ENCODE measurements around the gene HYI.

HYI gene

GRCh38 chr1:43466403-43466802 is 12.7 kb upstream of the HYI start:
- Histone ChIP-seq H3K4me2 (ENCODE audit: low read depth, low read length, poor library complexity, severe bottlenecking) (no peak overlapping the region), H2AFZ (ENCODE audit: low read depth, low read length, severe bottlenecking) (no peak overlapping the region), H3K79me2 (ENCODE audit: insufficient read depth, low read length) (no peaks in the 10 kb centered on the region), H3K4me3 (ENCODE audit: insufficient read depth, low read length, poor library complexity, severe bottlenecking) (no peak overlapping the region), H4K20me1 (ENCODE audit: low read depth, low read length) (no peaks in the 10 kb centered on the region), H3F3A (ENCODE audit: insufficient read depth) (no peaks in the 10 kb centered on the region), H3K27me3 (ENCODE audit: low read length) (no peaks in the 10 kb centered on the region), H3K9ac (ENCODE audit: low read length) (no peak overlapping the region), H3K9me2 (replicated peaks; ENCODE audit: insufficient read depth, low read length) (no peaks in the 10 kb centered on the region), H3K9me3 (ENCODE audit: insufficient read depth, low read length) (no peaks in the 10 kb centered on the region), H3K27ac (ENCODE audit: low read depth, low read length) (no peak overlapping the region), H3K36me3 (ENCODE audit: low read length) (no peaks in the 10 kb centered on the region)
- no peak for TF ChIP-seq EZH2phosphoT487 (conservative IDR thresholded peaks at IDR 0.05; ENCODE audit: low read length)
- TF ChIP-seq, protein P1, sequence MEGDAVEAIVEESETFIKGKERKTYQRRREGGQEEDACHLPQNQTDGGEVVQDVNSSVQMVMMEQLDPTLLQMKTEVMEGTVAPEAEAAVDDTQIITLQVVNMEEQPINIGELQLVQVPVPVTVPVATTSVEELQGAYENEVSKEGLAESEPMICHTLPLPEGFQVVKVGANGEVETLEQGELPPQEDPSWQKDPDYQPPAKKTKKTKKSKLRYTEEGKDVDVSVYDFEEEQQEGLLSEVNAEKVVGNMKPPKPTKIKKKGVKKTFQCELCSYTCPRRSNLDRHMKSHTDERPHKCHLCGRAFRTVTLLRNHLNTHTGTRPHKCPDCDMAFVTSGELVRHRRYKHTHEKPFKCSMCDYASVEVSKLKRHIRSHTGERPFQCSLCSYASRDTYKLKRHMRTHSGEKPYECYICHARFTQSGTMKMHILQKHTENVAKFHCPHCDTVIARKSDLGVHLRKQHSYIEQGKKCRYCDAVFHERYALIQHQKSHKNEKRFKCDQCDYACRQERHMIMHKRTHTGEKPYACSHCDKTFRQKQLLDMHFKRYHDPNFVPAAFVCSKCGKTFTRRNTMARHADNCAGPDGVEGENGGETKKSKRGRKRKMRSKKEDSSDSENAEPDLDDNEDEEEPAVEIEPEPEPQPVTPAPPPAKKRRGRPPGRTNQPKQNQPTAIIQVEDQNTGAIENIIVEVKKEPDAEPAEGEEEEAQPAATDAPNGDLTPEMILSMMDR (IDR thresholded peaks at IDR 0.05; ENCODE audit: insufficient read depth, low read length, poor library complexity, severe bottlenecking) = no peak

GRCh38 chr1:43465505-43466067 is 11.9 kb upstream of the HYI start:
- no peak overlapping the region for H3K27ac ChIP-seq (ENCODE audit: low read depth, low read length)
- no peaks in the 10 kb centered on the region for H3K9me3 ChIP-seq (ENCODE audit: insufficient read depth, low read length)

GRCh38 chr1:43464681-43465504 is 11.2 kb upstream of the HYI start:
- Histone ChIP-seq H3K79me2 (ENCODE audit: insufficient read depth, low read length) (no peaks in the 10 kb centered on the region), H3K4me3 (ENCODE audit: insufficient read depth, low read length, poor library complexity, severe bottlenecking) (no peak overlapping the region), H3K4me2 (ENCODE audit: low read depth, low read length, poor library complexity, severe bottlenecking) (no peak overlapping the region), H3F3A (ENCODE audit: insufficient read depth) (no peaks in the 10 kb centered on the region), H3K9me2 (replicated peaks; ENCODE audit: insufficient read depth, low read length) (no peaks in the 10 kb centered on the region), H3K9ac (ENCODE audit: low read length) (no peak overlapping the region), H3K27me3 (ENCODE audit: low read length) (no peaks in the 10 kb centered on the region), H3K36me3 (ENCODE audit: low read length) (no peaks in the 10 kb centered on the region), H3K27ac (ENCODE audit: low read depth, low read length) (no peak overlapping the region), H2AFZ (ENCODE audit: low read depth, low read length, severe bottlenecking) (no peak overlapping the region), H4K20me1 (ENCODE audit: low read depth, low read length) (no peaks in the 10 kb centered on the region), H3K9me3 (ENCODE audit: insufficient read depth, low read length) (no peaks in the 10 kb centered on the region)
- no peak for TF ChIP-seq EZH2phosphoT487 (conservative IDR thresholded peaks at IDR 0.05; ENCODE audit: low read length)
- TF ChIP-seq, protein P1 (IDR thresholded peaks at IDR 0.05; ENCODE audit: insufficient read depth, low read length, poor library complexity, severe bottlenecking) = no peak

More at GRCh38 chr1:43465505-43466067, 11.9 kb upstream of the HYI start:
- no peak overlapping the region for H2AFZ ChIP-seq (ENCODE audit: low read depth, low read length, severe bottlenecking)
- no peak overlapping the region for H3K4me2 ChIP-seq (ENCODE audit: low read depth, low read length, poor library complexity, severe bottlenecking)
- H3K27me3 ChIP-seq (ENCODE audit: low read length) = no peaks in the 10 kb centered on the region
- H3K36me3 ChIP-seq (ENCODE audit: low read length) = no peaks in the 10 kb centered on the region
- TF ChIP-seq EZH2phosphoT487 (conservative IDR thresholded peaks at IDR 0.05; ENCODE audit: low read length) = no peak
- TF ChIP-seq, protein P1 (IDR thresholded peaks at IDR 0.05; ENCODE audit: insufficient read depth, low read length, poor library complexity, severe bottlenecking) = no peak
- no peaks in the 10 kb centered on the region for H3K79me2 ChIP-seq (ENCODE audit: insufficient read depth, low read length)
- no peaks in the 10 kb centered on the region for H3K9me2 ChIP-seq (replicated peaks; ENCODE audit: insufficient read depth, low read length)
- no peaks in the 10 kb centered on the region for H3F3A ChIP-seq (ENCODE audit: insufficient read depth)
- no peak overlapping the region for H3K4me3 ChIP-seq (ENCODE audit: insufficient read depth, low read length, poor library complexity, severe bottlenecking)
- no peak overlapping the region for H3K9ac ChIP-seq (ENCODE audit: low read length)
- H4K20me1 ChIP-seq (ENCODE audit: low read depth, low read length) = no peaks in the 10 kb centered on the region
